ENCODE data around the gene PTCHD4.
"Not testable (repeated sequence)": the region's sequence is repeated elsewhere in the genome, so short reads cannot be mapped to it uniquely, and the experiment has no call there.

Gene PTCHD4

DNA sequence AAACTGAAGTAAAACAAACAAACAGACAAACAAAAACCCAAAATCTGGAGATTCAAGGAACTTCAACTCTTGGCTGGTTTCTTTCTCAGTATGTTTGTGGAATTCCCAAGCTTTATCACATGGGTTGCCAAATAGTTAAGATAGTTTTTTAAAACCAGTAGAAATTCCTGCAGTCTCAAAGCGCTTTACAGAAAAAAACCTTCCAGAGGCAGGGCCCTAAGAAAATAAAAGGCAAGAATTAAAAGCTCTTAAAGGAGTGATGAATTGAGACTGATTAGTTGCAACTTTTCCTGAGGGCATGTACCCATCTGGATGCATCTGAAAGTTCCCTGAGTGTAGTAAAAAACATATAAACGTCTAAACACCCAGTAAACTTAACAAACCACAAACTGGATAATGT, 25.9 kb upstream of the PTCHD4 start:
- TF ChIP-seq SUZ12 (IDR thresholded peaks at IDR 0.05; ENCODE audit: extremely low read depth, insufficient read depth, insufficient read length) (no peak), ZNF274 (IDR thresholded peaks at IDR 0.05; ENCODE audit: low read depth, low read length) (no peak), YY1 (IDR thresholded peaks at IDR 0.05; ENCODE audit: insufficient read depth, insufficient read length) (no peak)
- Histone ChIP-seq H3K36me3 (ENCODE audit: insufficient read depth, insufficient read length, low read length) (no peaks in the 10 kb centered on the region), H3K9ac (ENCODE audit: insufficient read length, low read depth) (no peak overlapping the region), H3K27me3 (ENCODE audit: insufficient read depth, insufficient read length) (no peaks in the 10 kb centered on the region), H3K4me1 (ENCODE audit: insufficient read depth, insufficient read length) (no peaks in the 10 kb centered on the region), H3K4me3 (ENCODE audit: insufficient read length, low read depth) (no peak overlapping the region), H3K9me3 (ENCODE audit: insufficient read depth, low read length) (no peaks in the 10 kb centered on the region)
- DNase-seq (ENCODE audit: low read depth, low spot score) = no peak

DNA sequence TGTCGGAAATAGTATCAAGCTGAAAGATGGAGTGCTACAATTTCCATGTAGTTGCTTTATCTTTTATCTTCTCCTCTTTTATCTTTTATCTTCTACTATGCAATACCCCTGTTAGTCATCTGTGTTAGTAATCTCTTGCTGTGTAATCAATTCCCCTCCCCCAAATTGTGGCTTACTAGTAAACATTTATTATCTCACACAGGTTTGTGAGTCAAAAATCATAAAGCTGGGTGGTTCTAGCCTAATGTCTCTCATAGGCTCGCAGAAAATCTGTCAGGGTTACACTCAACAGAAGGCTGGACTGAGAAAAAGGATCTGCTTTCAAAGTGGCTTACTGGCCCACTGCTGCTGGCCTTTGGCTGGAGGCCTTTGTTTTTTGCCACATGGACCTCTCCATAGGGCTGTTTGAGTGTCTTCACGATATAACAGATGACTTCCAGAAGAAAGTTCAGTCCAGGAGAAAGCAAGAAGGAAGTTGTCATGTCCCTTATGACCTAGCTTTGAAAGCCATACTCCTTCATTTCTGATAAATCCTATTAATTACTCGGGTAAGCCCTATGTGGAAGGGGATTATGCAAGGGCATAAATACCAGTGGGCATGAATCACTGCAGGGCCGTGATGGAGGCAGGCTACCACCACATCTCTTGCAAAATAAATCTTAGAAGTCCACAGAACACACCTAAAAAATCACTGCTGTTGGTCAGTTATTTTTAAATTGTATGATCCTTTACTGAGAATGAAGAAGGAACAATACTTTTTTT, 24.5 kb upstream of the PTCHD4 start:
- no peak for TF ChIP-seq SUZ12 (IDR thresholded peaks at IDR 0.05; ENCODE audit: extremely low read depth, insufficient read depth, insufficient read length)
- no peak for TF ChIP-seq ZNF274 (IDR thresholded peaks at IDR 0.05; ENCODE audit: low read depth, low read length)
- TF ChIP-seq YY1 (IDR thresholded peaks at IDR 0.05; ENCODE audit: insufficient read depth, insufficient read length) = no peak
- Histone ChIP-seq H3K27me3 (ENCODE audit: insufficient read depth, insufficient read length) (no peaks in the 10 kb centered on the region), H3K9ac (ENCODE audit: insufficient read length, low read depth) (no peak overlapping the region), H3K9me3 (ENCODE audit: insufficient read depth, low read length) (no peaks in the 10 kb centered on the region), H3K4me3 (ENCODE audit: insufficient read length, low read depth) (no peak overlapping the region), H3K36me3 (ENCODE audit: insufficient read depth, insufficient read length, low read length) (no peaks in the 10 kb centered on the region), H3K4me1 (ENCODE audit: insufficient read depth, insufficient read length) (no peaks in the 10 kb centered on the region)
- DNase-seq (ENCODE audit: low read depth, low spot score) = no peak

DNA sequence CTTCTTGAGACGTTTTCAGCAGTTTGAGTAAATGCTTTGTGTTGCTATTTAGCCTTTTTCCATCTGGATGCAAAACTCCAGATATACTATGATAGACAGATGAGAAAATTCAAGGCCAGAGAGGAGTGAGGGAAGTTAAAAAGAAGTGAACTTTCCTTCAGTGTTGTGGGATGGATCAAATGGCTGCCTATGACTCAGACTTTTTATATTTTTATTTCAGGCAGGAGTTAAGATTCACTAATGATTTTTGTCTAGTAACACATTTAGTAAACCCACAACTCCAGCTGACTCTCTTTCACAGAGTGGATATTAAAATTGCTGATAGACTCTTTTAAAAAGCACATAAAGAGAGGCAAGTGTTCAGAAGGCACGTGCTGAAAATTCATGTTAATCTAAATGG, 23.2 kb upstream of the PTCHD4 start:
- no peak for DNase-seq (ENCODE audit: low read depth, low spot score)
- Histone ChIP-seq H3K36me3 (ENCODE audit: insufficient read depth, insufficient read length, low read length) (no peaks in the 10 kb centered on the region), H3K4me3 (ENCODE audit: insufficient read length, low read depth) (no peak overlapping the region), H3K9me3 (ENCODE audit: insufficient read depth, low read length) (no peaks in the 10 kb centered on the region), H3K4me1 (ENCODE audit: insufficient read depth, insufficient read length) (no peaks in the 10 kb centered on the region), H3K27me3 (ENCODE audit: insufficient read depth, insufficient read length) (no peaks in the 10 kb centered on the region), H3K9ac (ENCODE audit: insufficient read length, low read depth) (no peak overlapping the region)
- TF ChIP-seq YY1 (IDR thresholded peaks at IDR 0.05; ENCODE audit: insufficient read depth, insufficient read length) = no peak
- no peak for TF ChIP-seq SUZ12 (IDR thresholded peaks at IDR 0.05; ENCODE audit: extremely low read depth, insufficient read depth, insufficient read length)
- no peak for TF ChIP-seq ZNF274 (IDR thresholded peaks at IDR 0.05; ENCODE audit: low read depth, low read length)

DNA sequence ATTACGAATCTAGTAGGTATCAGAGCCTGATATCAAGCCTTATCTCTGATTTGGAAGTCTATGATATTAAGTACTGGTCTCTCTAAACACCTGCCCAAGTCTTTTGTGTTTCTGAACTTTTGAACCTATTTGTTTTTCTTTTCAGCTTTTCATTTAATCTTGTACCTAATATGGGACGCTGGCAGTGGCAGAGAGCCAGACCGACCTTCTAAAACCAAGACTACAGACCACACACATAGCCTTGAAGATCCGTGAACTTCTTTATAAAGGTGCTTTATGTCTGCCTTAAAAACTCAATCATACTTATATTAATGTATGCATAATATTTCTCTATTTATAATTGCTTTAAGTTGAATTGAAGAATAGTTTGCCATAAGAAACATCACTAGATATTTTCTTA, 12.6 kb upstream of the PTCHD4 start:
- DNase-seq (ENCODE audit: low read depth, low spot score) = no peak
- no peaks in the 10 kb centered on the region for H3K36me3 ChIP-seq (ENCODE audit: insufficient read depth, insufficient read length, low read length)
- no peak overlapping the region for H3K9ac ChIP-seq (ENCODE audit: insufficient read length, low read depth)
- H3K4me1 ChIP-seq (ENCODE audit: insufficient read depth, insufficient read length) = no peaks in the 10 kb centered on the region
- H3K9me3 ChIP-seq (ENCODE audit: insufficient read depth, low read length) = no peaks in the 10 kb centered on the region
- no peaks in the 10 kb centered on the region for H3K27me3 ChIP-seq (ENCODE audit: insufficient read depth, insufficient read length)
- no peak overlapping the region for H3K4me3 ChIP-seq (ENCODE audit: insufficient read length, low read depth)
- TF ChIP-seq ZNF274 (IDR thresholded peaks at IDR 0.05; ENCODE audit: low read depth, low read length) (no peak), SUZ12 (IDR thresholded peaks at IDR 0.05; ENCODE audit: extremely low read depth, insufficient read depth, insufficient read length) (no peak), YY1 (IDR thresholded peaks at IDR 0.05; ENCODE audit: insufficient read depth, insufficient read length) (no peak)

DNA sequence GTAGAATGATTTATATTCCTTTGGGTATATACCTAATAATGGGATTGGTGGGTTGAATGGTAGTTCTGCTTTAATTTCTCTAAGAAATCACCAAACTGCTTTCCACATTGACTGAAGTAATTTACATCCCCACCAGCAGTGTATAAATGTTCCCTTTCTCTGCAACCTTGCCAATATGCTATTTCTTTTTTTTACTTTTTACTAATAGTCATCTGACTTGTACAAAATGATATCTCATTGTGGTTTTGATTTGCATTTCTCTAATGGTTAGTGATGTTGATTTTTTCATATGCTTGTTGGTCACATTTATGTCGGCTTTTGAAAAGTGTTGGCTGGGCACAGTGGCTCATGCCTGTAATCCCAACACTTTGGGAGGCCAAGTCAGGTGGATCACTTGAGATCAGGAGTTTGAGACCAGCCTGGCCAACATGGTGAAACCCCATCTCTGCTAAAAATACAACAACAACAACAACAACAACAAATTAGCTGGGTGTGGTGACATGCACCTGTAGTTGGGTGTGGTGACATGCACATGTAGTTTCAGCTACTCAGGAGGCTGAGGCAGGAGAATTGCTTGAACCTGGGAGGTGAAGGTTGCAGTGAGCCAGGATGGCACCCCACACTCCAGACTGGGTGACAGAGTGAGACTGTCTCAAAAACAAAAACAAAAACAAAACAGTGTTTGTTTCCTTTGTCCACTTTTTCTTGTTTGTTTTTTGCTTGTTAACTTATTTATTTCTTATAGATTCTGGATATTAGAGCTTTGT, 11.2 kb upstream of the PTCHD4 start:
- H3K27me3 ChIP-seq (ENCODE audit: insufficient read depth, insufficient read length); H3K36me3 ChIP-seq (ENCODE audit: insufficient read depth, insufficient read length, low read length); H3K9ac ChIP-seq (ENCODE audit: insufficient read length, low read depth); H3K4me3 ChIP-seq (ENCODE audit: insufficient read length, low read depth); H3K4me1 ChIP-seq (ENCODE audit: insufficient read depth, insufficient read length); DNase-seq (ENCODE audit: low read depth, low spot score); H3K9me3 ChIP-seq (ENCODE audit: insufficient read depth, low read length): not testable (repeated sequence)

DNA sequence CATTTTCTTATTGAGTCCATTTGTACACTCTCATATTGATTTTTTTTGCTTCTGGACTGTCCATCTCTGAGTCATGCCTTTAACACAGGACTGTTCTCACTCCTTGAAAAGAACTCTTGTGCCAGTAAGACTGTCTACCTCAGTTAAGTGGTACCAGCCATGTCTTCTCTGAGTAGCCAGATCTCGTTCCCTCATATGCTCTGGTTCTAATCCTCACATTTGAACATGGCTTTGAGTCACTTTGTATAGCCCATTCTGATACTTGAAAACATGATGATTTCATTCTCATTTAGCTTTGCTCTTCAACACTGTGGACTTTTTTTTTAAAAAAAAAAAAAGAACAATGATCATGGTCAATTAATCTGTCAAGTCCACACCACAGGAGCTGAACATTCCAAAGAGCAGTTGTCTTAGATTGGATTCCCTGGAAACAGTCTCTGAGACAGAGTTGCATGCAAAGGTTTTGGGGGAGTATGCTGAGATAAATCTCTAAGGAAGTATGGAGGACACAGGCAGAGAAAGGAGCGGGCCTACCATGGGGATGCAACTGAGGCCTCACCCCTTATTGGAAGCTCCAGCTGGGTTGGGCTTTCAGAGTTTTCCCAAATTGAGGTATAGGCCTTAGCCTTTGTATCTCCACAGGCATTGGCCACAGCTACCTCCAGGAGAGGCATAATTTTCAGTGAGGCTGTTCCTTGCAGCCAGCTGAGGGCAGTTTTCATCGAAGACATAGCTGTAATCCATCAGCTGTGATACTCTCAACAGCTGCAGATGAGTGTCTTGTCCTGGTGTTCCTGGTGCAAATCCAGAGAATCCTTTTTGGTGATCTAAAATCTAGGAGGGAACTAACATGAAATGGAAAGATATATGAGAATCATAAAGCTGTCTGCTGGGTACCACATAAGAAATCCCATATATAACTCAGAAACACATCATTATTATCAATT, 6.0 kb upstream of the PTCHD4 start:
- no peaks in the 10 kb centered on the region for H3K36me3 ChIP-seq (ENCODE audit: insufficient read depth, insufficient read length, low read length)
- TF ChIP-seq SUZ12 (IDR thresholded peaks at IDR 0.05; ENCODE audit: extremely low read depth, insufficient read depth, insufficient read length) = no peak
- no peak for TF ChIP-seq ZNF274 (IDR thresholded peaks at IDR 0.05; ENCODE audit: low read depth, low read length)
- no peak for TF ChIP-seq YY1 (IDR thresholded peaks at IDR 0.05; ENCODE audit: insufficient read depth, insufficient read length)
- no peak overlapping the region for H3K4me3 ChIP-seq (ENCODE audit: insufficient read length, low read depth)

DNA sequence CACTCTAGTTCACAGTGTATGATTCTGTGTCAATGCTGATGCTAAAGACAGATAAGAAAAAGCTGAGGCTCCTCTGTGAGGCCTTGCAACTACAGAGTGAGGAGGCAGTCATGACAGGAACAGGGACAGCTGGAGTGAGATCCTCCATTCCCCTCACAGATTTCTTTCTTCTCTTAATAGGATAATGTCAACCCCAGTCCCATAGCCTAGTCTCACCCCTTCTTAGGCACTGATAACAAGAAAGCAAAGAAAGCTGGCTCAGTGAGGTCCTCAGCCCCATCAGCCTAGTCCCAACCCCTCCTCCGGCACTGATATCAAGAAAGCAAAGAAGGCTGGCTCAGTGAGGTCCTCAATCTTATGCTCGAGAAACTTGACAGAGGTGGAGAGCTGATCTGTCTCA, 2.1 kb upstream of the PTCHD4 start:
- no peak overlapping the region for H3K9ac ChIP-seq (ENCODE audit: insufficient read length, low read depth)
- H3K27me3 ChIP-seq (ENCODE audit: insufficient read depth, insufficient read length) = no peaks in the 10 kb centered on the region
- H3K36me3 ChIP-seq (ENCODE audit: insufficient read depth, insufficient read length, low read length) = no peaks in the 10 kb centered on the region
- no peak overlapping the region for H3K4me3 ChIP-seq (ENCODE audit: insufficient read length, low read depth)
- no peaks in the 10 kb centered on the region for H3K4me1 ChIP-seq (ENCODE audit: insufficient read depth, insufficient read length)
- H3K9me3 ChIP-seq (ENCODE audit: insufficient read depth, low read length) = no peaks in the 10 kb centered on the region
- TF ChIP-seq YY1 (IDR thresholded peaks at IDR 0.05; ENCODE audit: insufficient read depth, insufficient read length) = no peak
- TF ChIP-seq SUZ12 (IDR thresholded peaks at IDR 0.05; ENCODE audit: extremely low read depth, insufficient read depth, insufficient read length) = no peak
- TF ChIP-seq ZNF274 (IDR thresholded peaks at IDR 0.05; ENCODE audit: low read depth, low read length) = no peak
- no peak for DNase-seq (ENCODE audit: low read depth, low spot score)

More for the DNA sequence above, 6.0 kb upstream of the PTCHD4 start:
- Histone ChIP-seq H3K9me3 (ENCODE audit: insufficient read depth, low read length) (no peaks in the 10 kb centered on the region), H3K9ac (ENCODE audit: insufficient read length, low read depth) (no peak overlapping the region), H3K27me3 (ENCODE audit: insufficient read depth, insufficient read length) (no peaks in the 10 kb centered on the region), H3K4me1 (ENCODE audit: insufficient read depth, insufficient read length) (no peaks in the 10 kb centered on the region)
- no peak for DNase-seq (ENCODE audit: low read depth, low spot score)

Data from NT2/D1 (cell line).